K562 (cell line): ENCODE measurements around the gene HOMEZ. TPM values are rescaled to one million over a fixed set of nuclear protein-coding genes. Genes with fewer than 3 reads are reported as not detected.

Source experiments
- IRF9 ChIP-seq: fragments of 450-650 bp; IDR thresholded peaks from 2 replicates; pipeline ENCODE4 v1.6.1; 2016; ENCODE audit warnings: missing biosample characterization, missing genetic modification characterization
- MGA ChIP-seq: fragments of 450-650 bp; IDR thresholded peaks from 2 replicates; pipeline ENCODE4 v1.6.1; 2016; ENCODE audit warnings: mild to moderate bottlenecking, moderate library complexity
- PTBP1 ChIP-seq: fragments of 200-400 bp; formaldehyde crosslinking; IDR thresholded peaks from 2 replicates; pipeline ENCODE4 v1.6.1; 2017; ENCODE audit warnings: low read depth, low read length
- TCF7L2 ChIP-seq: fragments of 150-350 bp; IDR thresholded peaks from 2 replicates; pipeline ENCODE4 v1.6.1; 2016; ENCODE audit warnings: low read depth, mild to moderate bottlenecking, low read length, moderate library complexity
- ZNF280B ChIP-seq: fragments of 250-450 bp; sonication (Bioruptor Pico); IDR thresholded peaks from 2 replicates; pipeline ENCODE4 v1.5.1; 2021; ENCODE audit warnings: mild to moderate bottlenecking
- ZNF830 ChIP-seq: fragments of 250-450 bp; sonication (Bioruptor Pico); IDR thresholded peaks from 2 replicates; pipeline ENCODE4 v1.5.0; 2021; ENCODE audit warnings: mild to moderate bottlenecking
- polyA plus RNA-seq, 8 experiments: library from polyadenylated mRNA; depleted of rRNA in 4 of 8; stranded (reverse) in 5 of 8; unstranded in 3 of 8; fragments of >200 nt; fragmentation: Nextera tagmentation in 2 of 8; fragmentation: Illumina TruSeq in 1 of 8; extraction: Ambion mirVana in 2 of 8; extraction: Trizol in 1 of 8; gene quantifications; 2 replicates each; pipeline versions ENCODE4 v1.2.1 to v1.2.3, GENCODE V29; 2011 to 2014; ENCODE audit warnings: inconsistent platforms in 1 of 8, missing spikeins in 1 of 8
- total RNA-seq, 7 experiments: library from RNA; depleted of rRNA in 6 of 7; stranded (reverse); fragments of >200 nt in 6 of 7; fragmentation: Illumina TruSeq in 2 of 7; extraction: Trizol in 2 of 7; gene quantifications; 2 replicates each; pipeline versions ENCODE4 v1.2.1 to v1.2.3, GENCODE V29; 2011 to 2021; ENCODE audit warnings: low replicate concordance in 1 of 7
- TF ChIP-seq, protein P1 (sequence below): sonication (generic); formaldehyde crosslinking; IDR thresholded peaks from 2 replicates; pipeline ENCODE4 v1.8.0; 2022; ENCODE audit warnings: mild to moderate bottlenecking, missing genetic modification reagents, borderline replicate concordance

The HOMEZ gene
- total and polyA plus RNA-seq, 9 of the 15 experiments (the other 6 are each of a cell fraction or from before 2014, with no cell fraction given): 3.0 to 30.2 (median 16.9) TPM

GRCh38 chr14:23302290-23303225, 16.6 kb upstream of the HOMEZ start, which contains the start of gene PPP1R3E (continued):
- TF ChIP-seq MGA: no peak
- no peak for TF ChIP-seq TCF7L2
- TF ChIP-seq, protein P1, sequence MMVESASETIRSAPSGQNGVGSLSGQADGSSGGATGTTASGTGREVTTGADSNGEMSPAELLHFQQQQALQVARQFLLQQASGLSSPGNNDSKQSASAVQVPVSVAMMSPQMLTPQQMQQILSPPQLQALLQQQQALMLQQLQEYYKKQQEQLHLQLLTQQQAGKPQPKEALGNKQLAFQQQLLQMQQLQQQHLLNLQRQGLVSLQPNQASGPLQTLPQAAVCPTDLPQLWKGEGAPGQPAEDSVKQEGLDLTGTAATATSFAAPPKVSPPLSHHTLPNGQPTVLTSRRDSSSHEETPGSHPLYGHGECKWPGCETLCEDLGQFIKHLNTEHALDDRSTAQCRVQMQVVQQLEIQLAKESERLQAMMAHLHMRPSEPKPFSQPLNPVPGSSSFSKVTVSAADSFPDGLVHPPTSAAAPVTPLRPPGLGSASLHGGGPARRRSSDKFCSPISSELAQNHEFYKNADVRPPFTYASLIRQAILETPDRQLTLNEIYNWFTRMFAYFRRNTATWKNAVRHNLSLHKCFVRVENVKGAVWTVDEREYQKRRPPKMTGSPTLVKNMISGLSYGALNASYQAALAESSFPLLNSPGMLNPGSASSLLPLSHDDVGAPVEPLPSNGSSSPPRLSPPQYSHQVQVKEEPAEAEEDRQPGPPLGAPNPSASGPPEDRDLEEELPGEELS (CRISPR knock-in tag): no peak
- no peak for TF ChIP-seq ZNF280B (CRISPR knock-in tag)
- TF ChIP-seq PTBP1: no peak
- no peak for TF ChIP-seq ZNF830
- no peak for TF ChIP-seq IRF9 (tag)
